KMS-11 (cell line): ENCODE measurements around the gene GAS2L1.

Experiments used
- H2AFZ ChIP-seq: fragments of 200-600 bp; sonication (generic); 2 replicates; pipeline ENCODE4 v1.6.1; 2016; ENCODE audit warnings: antibody characterized with exemption, mixed run types, low read depth
- H3K27ac ChIP-seq: fragments of 200-600 bp; sonication (generic); 2 replicates; pipeline ENCODE4 v1.6.1; 2016; ENCODE audit warnings: mild to moderate bottlenecking, mixed run types
- H3K27me3 ChIP-seq: fragments of 200-600 bp; sonication (generic); 2 replicates; pipeline ENCODE4 v1.6.1; 2017; ENCODE audit warnings: mild to moderate bottlenecking, low read depth, mixed run types, moderate library complexity; ENCODE audit not compliant: insufficient read depth
- H3K36me3 ChIP-seq: fragments of 200-600 bp; sonication (generic); 2 replicates; pipeline ENCODE4 v1.6.1; 2017; ENCODE audit warnings: mild to moderate bottlenecking, mixed run types; ENCODE audit not compliant: insufficient read depth
- H3K4me1 ChIP-seq: fragments of 200-600 bp; sonication (generic); 2 replicates; pipeline ENCODE4 v1.6.1; 2016; ENCODE audit warnings: mild to moderate bottlenecking, low read depth, mixed run types; ENCODE audit not compliant: poor library complexity, severe bottlenecking
- H3K4me2 ChIP-seq: fragments of 200-600 bp; sonication (generic); 2 replicates; pipeline ENCODE4 v1.7.0; 2016; ENCODE audit warnings: mild to moderate bottlenecking, mixed run types
- H3K4me3 ChIP-seq: fragments of 200-600 bp; sonication (generic); IDR thresholded peaks from 2 replicates; pipeline ENCODE4 v1.6.1; 2017; ENCODE audit warnings: low read depth, low read length, mixed read lengths; ENCODE audit not compliant: insufficient read depth
- H3K79me2 ChIP-seq: fragments of 200-600 bp; sonication (generic); 2 replicates; pipeline ENCODE4 v1.6.1; 2016; ENCODE audit warnings: low read depth, mixed run types; ENCODE audit not compliant: insufficient read depth
- H3K9ac ChIP-seq: fragments of 200-600 bp; sonication (generic); 2 replicates; pipeline ENCODE4 v1.6.1; 2016; ENCODE audit warnings: mild to moderate bottlenecking, mixed run types
- H4K20me1 ChIP-seq: fragments of 200-600 bp; sonication (generic); 2 replicates; pipeline ENCODE4 v1.6.1; 2016; ENCODE audit warnings: mild to moderate bottlenecking, mixed run types; ENCODE audit not compliant: insufficient read depth
- CTCF ChIP-seq: fragments of 200-600 bp; sonication (generic); conservative IDR thresholded peaks from 2 replicates; pipeline ENCODE4 v1.6.1; 2017; ENCODE audit warnings: low read depth, mild to moderate bottlenecking, antibody characterized with exemption, low read length, moderate library complexity, mixed read lengths

The GAS2L1 gene

GRCh38 chr22:29326481-29326880, 20.0 kb downstream of the GAS2L1 start:
- Histone ChIP-seq H3K27ac (no peak overlapping the region), H3K27me3 (no peaks in the 10 kb centered on the region), H3K4me2 (no peak overlapping the region), H3K79me2 (no peaks in the 10 kb centered on the region), H3K36me3 (no peaks in the 10 kb centered on the region), H3K4me3 (no peak overlapping the region), H2AFZ (no peak overlapping the region), H4K20me1 (no peaks in the 10 kb centered on the region), H3K4me1 (no peaks in the 10 kb centered on the region), H3K9ac (no peak overlapping the region)
- no peak for TF ChIP-seq CTCF

GRCh38 chr22:29327089-29327764, 20.8 kb downstream of the GAS2L1 start:
- no peaks in the 10 kb centered on the region for H3K36me3 ChIP-seq
- no peaks in the 10 kb centered on the region for H4K20me1 ChIP-seq
- TF ChIP-seq CTCF = no peak
- no peak overlapping the region for H3K4me3 ChIP-seq
- no peak overlapping the region for H2AFZ ChIP-seq
- H3K27me3 ChIP-seq = no peaks in the 10 kb centered on the region
- H3K79me2 ChIP-seq = no peaks in the 10 kb centered on the region
- H3K9ac ChIP-seq = no peak overlapping the region
- no peak overlapping the region for H3K4me2 ChIP-seq
- no peak overlapping the region for H3K27ac ChIP-seq
- no peaks in the 10 kb centered on the region for H3K4me1 ChIP-seq

- Histone ChIP-seq H3K4me3 (no peak overlapping the region), H3K79me2 (no peaks in the 10 kb centered on the region), H3K27ac (no peak overlapping the region), H3K4me2 (no peak overlapping the region), H2AFZ (no peak overlapping the region), H4K20me1 (no peaks in the 10 kb centered on the region), H3K9ac (no peak overlapping the region), H3K36me3 (no peaks in the 10 kb centered on the region), H3K27me3 (no peaks in the 10 kb centered on the region), H3K4me1 (no peaks in the 10 kb centered on the region)
- no peak for TF ChIP-seq CTCF
Measured at GRCh38 chr22:29328055-29328454, 21.6 kb downstream of the GAS2L1 start.

GRCh38 chr22:29328566-29329500, 22.4 kb downstream of the GAS2L1 start:
- no peak overlapping the region for H3K4me2 ChIP-seq
- no peak overlapping the region for H3K4me3 ChIP-seq
- H3K36me3 ChIP-seq = no peaks in the 10 kb centered on the region
- TF ChIP-seq CTCF = no peak
- no peaks in the 10 kb centered on the region for H3K27me3 ChIP-seq
- no peaks in the 10 kb centered on the region for H3K4me1 ChIP-seq
- H4K20me1 ChIP-seq = no peaks in the 10 kb centered on the region
- no peak overlapping the region for H3K9ac ChIP-seq
- no peaks in the 10 kb centered on the region for H3K79me2 ChIP-seq
- no peak overlapping the region for H2AFZ ChIP-seq
- H3K27ac ChIP-seq = no peak overlapping the region
